ENCODE results near the gene TTLL7.

- TF ChIP-seq CTCF (IDR thresholded peaks at IDR 0.05) (no peak), EZH2 (IDR thresholded peaks at IDR 0.05) (no peak), EZH2phosphoT487 (IDR thresholded peaks at IDR 0.05) (no peak)
Measured at GRCh38 chr1:83889707-83890106, 109.2 kb downstream of the TTLL7 start.
